Stimulated activated CD4-positive, alpha-beta T cell treated with anti-CD3 and anti-CD28 coated beads, Interleukin-2, amount 100 ng/mL, for 48 hours (primary cell): ENCODE data around the gene IQCF2.
A peak's percentile ranks its signal among the peaks of the same experiment; 100 is the strongest.
"Not testable (repeated sequence)": the region's sequence is repeated elsewhere in the genome, so short reads cannot be mapped to it uniquely, and the experiment has no call there.

Source experiments
- DNase-seq, 2 donors: peaks; one replicate each; pipeline ENCODE4 v3.0.0-alpha.2; 2020

Gene IQCF2

DNA sequence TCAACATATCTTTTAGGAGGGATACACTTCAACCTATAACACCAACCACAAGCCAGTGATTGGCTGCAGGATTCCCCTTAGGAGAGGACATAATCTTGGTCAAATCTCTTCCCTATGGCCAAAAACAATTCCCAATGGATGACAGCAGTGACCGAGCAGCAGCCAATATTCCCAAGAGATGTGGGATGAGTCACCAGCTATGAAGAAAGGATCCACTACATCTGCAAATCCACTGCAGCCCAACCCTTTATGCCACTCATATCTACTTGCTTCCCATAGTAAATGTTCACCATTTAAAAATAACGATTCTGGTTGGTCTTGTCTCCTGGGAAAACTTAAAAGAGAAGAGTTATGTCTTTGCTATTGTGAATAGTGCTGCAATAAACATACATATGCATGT, 18.5 kb downstream of the IQCF2 start:
- no peak for DNase-seq

DNA sequence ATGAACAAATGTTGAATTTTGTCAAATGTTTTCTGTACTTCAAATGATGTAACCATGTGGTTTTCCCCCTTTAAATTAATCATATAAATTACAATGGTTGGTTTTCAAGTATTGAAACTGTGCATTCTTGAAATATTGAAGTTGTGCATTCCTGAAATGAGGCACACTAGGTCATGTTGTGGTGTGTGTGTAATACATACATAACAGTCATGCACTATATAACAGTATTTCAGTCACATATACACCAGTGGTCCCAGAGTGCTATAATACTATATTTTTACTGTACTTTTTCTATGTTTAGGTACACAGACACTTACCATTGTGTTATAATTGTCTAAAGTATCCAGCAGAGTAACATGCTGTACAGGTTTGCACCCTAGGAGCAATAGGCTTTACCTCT, 25.0 kb downstream of the IQCF2 start:
- DNase-seq, result no peak

DNA sequence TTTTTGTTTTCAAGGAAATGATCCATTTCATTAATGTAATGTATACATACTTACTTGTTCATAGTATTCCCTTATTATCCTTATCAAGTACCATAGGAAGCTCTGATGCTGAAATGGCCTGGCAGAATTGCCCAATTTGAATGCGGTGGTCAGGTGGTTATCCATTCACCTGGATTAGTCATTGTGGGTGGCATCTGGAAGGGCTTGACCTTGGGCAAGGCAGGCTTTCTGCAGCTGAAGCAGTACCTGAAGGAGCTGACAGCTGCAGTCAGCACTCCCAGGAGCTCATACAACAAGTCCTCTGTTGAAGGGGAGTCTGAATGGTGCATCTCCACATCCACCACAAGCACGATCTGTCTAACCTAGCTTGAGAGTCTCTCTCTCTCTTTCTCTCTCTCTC, 26.2 kb downstream of the IQCF2 start:
- no peak for DNase-seq

DNA sequence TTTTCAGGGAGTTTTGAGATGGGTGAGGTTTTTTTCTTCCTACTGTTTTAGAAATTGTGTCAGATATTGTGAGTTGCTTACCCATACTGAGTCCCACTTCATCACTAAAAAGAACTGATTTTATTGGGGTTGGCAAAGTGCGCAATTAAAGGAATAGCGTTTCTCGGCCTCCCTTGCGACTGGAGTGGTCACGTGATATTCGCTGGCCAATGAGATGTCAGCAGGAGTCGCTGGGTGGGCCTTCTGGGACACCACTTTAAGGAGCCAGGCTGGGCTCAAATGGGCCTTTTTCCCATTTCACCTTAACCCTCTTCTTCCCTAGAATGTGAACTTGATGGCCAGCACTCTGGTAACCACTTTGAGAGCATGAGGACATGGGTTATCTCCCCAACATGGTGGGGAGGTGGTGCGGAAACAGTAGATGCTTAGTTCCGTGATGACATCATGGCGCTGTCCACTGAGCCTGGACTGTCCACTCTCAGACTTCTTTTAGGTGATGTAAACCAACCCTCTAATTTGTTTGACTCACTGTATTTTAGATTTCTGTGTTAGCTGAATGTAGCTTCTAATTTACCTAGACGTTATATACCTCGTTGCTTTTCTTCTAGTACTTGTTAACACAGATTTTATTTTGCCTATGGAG, 27.2 kb downstream of the IQCF2 start:
- DNase-seq, result no peak

DNA sequence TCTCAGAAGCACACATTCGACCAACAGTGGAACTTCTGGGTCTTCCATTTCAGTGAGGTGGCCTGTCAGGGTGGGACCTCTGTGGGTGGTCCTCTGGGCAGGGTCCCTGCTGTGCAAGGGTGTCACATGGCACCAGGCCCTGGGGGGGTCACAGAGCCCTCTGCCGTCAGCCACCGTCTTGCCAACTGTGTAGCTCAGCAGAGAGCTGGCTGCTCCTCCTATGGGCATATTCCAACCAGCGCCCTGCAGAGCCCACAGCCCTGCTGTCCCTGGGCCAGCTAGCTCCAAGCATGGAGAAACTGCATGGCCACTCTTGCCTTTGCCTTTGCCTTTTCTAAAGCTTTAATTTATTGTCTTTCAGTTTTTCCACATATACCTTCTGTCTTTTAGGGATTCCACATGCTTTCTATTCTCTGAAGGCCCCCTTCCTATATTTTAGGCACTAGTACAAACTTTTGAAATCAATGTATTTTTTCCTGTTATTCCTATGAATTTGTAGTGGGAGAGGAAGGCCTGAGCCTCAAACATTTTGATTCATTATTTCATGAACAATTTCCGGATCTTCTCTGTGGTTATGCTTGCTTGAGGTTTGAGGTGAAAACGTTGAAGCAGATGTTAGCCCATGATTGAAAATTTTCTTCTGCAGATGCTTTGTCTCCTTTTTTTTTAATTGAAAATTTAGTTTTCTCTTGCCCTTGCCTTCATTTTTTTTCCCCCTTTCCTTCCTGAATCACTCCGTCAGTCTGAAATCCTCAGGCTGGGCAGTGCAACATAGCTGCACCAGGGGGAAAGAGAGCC, 30.0 kb downstream of the IQCF2 start:
- DNase-seq, result no peak

DNA sequence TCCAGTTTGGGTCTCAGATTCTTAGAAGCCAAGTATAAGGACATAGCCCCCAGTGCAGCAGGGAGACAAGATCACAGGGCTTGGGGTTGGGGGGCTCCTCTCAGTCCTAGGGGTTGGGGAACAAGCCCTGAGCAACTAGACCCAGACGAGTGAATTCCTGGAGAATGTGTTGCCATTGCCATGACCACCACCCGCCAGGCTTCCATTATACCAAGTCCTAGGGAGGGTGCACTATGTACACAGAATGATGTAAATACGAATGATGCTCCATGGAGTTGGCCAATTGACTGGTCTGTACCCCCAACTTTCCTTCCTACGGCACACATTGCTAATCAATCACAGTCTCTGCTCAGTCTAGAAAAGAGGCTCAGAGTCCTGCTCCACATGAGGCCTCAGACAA, 33.0 kb downstream of the IQCF2 start:
- DNase-seq, result no peak

DNA sequence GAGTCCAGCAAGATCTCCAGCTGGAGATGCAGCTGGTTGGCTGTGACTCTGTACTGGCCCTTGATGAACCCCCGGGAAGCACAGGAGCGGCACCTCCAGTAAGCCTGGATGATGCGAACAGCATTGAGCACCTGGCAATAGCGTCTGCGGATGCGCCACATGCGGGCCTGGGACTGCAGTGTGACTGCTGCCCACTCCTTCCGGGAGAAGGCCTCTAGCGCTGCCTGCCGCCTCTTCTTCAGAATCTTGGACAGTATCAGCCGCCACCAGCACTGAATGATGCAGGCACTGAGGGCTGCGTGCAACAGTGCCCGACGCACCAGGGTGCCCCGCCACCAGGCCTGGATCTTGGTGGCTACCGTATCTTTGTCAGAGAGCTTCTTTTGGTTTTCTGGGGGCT, 33.5 kb downstream of the IQCF2 start:
- DNase-seq, result no peak

DNA sequence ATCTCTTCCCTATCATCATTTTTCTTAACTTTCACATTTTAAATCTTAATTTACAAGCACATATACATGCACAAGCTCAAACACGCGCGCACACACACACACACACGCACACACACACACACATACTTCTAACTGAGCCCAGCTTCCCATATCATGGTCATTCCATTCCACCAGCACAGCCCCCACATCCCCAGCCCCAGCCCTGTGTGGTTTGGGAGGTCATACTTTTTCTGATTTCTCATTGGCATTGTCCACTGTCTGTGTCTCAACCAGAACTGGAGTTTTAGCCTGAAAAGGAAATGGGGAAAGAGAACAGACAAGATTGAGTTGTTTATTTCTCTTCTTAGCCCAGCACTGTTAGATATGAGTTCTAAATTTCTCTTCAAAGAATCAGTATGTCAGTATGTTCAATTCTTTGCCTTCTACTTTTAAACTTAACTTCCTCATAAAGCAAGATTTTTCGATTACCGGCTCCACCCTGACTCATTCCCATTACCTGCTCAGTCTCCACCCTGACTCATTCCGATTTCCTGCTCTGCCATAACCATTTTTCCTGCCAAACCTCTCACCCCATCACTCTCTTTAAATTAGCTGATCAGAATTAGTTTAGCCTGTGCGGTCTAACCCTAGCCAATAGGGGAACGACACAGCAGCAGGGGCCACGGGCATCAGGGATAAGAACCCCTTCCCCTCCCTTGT, 35.3 kb downstream of the IQCF2 start:
- no peak for DNase-seq

DNA sequence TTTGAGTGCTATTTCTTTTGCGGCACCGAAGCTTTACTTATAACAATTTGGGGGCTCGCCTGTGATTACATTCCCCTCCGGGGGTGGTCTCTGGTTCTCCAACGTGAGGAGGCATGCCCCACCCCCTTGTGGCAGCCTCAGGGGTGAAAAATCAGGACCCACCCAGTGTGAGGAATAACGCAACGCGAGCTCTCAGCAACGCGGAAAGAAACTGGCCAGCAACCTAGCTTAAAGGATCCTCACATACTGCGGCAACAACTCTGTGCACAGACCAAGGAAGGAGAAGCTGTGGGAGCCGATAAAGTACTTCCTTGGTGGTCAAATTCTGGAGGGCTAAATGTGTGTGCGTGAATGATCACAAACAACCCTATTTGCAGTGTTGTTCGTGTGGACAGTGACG, 36.0 kb downstream of the IQCF2 start:
- no peak for DNase-seq

DNA sequence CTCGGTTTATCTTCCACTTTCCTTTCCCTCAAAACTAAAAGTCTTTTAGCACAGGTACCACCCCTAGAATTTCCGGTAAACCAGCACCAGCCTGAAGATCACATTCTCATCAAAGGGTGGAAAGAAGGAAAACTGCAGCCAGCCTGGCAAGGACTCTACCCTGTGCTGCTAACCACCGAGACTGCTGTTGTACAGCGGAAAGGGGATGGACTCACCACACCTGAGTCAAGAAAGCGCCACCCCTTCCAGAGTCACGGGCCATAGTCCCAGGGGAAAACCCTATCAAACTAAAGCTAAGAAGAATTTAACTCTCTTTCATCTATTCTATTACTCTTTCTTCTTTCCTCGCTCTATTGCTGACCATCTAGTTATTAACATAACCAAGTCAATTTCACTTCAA, 38.6 kb downstream of the IQCF2 start:
- not testable (repeated sequence) for DNase-seq

DNA sequence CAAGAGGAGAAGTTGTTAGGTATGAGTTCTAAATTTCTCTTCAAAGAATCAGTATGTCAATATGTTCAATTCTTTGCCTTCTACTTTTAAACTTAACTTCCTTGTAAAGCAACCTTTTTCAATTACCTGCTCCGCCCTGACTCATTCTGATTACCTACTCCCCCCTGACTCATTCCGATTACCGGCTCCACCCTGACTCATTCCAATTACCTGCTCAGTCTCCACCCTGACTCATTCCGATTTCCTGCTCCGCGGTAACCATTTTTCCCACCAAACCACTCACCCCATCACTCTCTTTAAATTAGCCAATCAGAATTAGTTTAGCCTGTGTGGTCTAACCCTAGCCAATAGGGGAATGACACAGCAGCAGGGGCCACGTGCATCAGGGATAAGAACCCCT, 40.9 kb downstream of the IQCF2 start:
- DNase-seq, result peak; percentile 3 to 7

DNA sequence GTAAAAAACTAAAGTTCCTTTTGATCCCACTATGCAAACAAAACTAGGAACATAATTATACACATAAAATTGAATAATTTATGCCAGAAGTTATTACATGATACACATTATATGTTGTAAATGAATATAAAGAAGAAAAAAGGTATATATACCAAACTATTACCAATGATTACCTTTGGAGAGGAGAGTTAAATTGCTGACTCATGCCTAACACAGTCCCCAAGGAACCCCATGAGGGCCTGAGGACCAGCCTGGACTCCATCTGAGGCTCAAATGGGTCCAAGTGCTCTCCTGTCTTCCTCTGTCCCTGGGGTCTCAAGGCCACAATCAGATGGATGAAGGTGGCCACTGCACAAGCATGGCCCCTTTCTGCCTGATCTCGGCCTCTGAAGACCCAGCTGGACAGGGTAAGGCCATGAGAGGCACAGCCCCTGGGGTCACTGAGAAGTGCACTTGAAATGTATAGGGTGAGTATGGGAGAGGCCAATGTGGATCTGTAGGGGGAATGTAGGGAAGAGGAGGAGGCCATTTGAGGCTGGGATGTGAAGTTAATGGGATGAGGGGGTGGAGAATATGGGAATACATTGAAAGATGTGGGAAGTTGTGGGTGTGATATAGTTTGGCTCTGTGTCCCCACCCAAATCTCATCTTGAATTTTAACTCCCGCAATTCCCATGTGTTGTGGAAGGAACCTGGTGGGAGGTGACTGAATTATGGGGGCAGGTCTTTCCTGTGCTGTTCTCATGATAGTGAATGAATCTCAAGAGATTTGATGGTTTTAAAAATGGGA, 42.8 kb downstream of the IQCF2 start:
- no peak for DNase-seq

DNA sequence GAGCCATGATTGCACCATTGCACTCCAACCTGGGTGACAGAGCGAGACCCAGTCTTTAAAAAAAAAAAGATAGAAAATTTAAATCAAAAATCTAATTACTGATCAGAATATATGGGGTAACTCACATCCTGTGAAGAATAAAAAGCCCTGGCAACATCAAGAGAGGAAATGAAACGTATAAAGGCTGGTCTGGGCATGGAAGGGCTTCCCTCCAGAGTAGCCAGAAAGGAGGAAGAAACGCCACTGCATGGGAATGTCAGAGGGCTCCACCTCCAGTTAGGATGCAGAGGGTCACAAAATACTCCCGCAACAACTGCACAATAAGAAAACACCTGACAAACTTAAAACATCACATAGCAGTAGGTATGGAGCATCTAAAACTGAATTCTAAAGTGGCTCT, 46.6 kb downstream of the IQCF2 start:
- DNase-seq, result no peak
